ENCODE results near the gene KRT14. TPM values are rescaled to one million over a fixed set of nuclear protein-coding genes. Genes with fewer than 3 reads are reported as not detected.

KRT14 gene
- total RNA-seq, 1 experiment from 2014 or later = not detected

- H3K27ac ChIP-seq (ENCODE audit: insufficient read length, low read depth, low read length) = no peak overlapping the region
- H3K4me1 ChIP-seq (ENCODE audit: insufficient read depth, low read length) = no peaks in the 10 kb centered on the region
- no peaks in the 10 kb centered on the region for H3K27me3 ChIP-seq (ENCODE audit: insufficient read depth, low read length)
- WGBS (ENCODE audit: extremely low coverage, insufficient read length, low lambda C conversion rate) = no CpG with 5 or more reads among the region's 9 CpGs
- H2BK120ac ChIP-seq (ENCODE audit: low read depth, low read length, poor library complexity, severe bottlenecking) = no peak overlapping the region
- no peaks in the 10 kb centered on the region for H3K9me3 Mint-ChIP-seq
- no peak overlapping the region for H3K4me2 ChIP-seq (ENCODE audit: insufficient read depth, insufficient read length, low read length)
- no peak overlapping the region for H3K56ac ChIP-seq (ENCODE audit: insufficient read length, low read depth, low read length)
- H2BK15ac ChIP-seq (ENCODE audit: low read depth, low read length) = no peak overlapping the region
- H2AFZ ChIP-seq (ENCODE audit: low read length) = no peak overlapping the region
- H3K23ac ChIP-seq (ENCODE audit: insufficient read length, low read depth, low read length) = no peak overlapping the region
- no peak overlapping the region for H3K4ac ChIP-seq (ENCODE audit: low read depth, low read length)
- no peaks in the 10 kb centered on the region for H3K79me1 ChIP-seq (ENCODE audit: insufficient read depth, low read depth, low read length, poor library complexity, severe bottlenecking)
- H3K36me3 Mint-ChIP-seq (ENCODE audit: insufficient read depth in 1 of 3, low read depth in 3 of 3) = no peaks in the 10 kb centered on the region
- no peak overlapping the region for H2BK20ac ChIP-seq (ENCODE audit: low read depth, low read length, poor library complexity, severe bottlenecking)
- H2AK5ac ChIP-seq (ENCODE audit: insufficient read length, low read length) = no peak overlapping the region
- H3K9ac ChIP-seq (ENCODE audit: extremely low read depth, insufficient read length, low read length) = no peak overlapping the region
- H3K79me2 ChIP-seq (ENCODE audit: insufficient read depth, low read length) = no peaks in the 10 kb centered on the region
- no peak for TF ChIP-seq CTCF (conservative IDR thresholded peaks at IDR 0.05)
- no peak overlapping the region for H3T11ph ChIP-seq (ENCODE audit: low read length)
- no peak overlapping the region for H4K8ac ChIP-seq (replicated peaks; ENCODE audit: insufficient read length, low read depth, low read length)
- H3K27ac Mint-ChIP-seq = no peak overlapping the region
- no peak overlapping the region for H4K91ac ChIP-seq (ENCODE audit: insufficient read length, low read depth, low read length)
- no peak overlapping the region for H2BK5ac ChIP-seq (ENCODE audit: insufficient read length, low read length)
- H2BK12ac ChIP-seq (ENCODE audit: insufficient read length, low read depth, low read length) = no peak overlapping the region
- peaks cover 8 to 13% of the 10 kb centered on the region in 2 experiments for H3K4me1 Mint-ChIP-seq
- no peak overlapping the region for H3K14ac ChIP-seq (ENCODE audit: insufficient read depth, low read length)
- H3K4me3 Mint-ChIP-seq = no peak overlapping the region; a peak in 1 of 5 replicates
- peaks cover 13% of the 10 kb centered on the region for H3K27me3 Mint-ChIP-seq (ENCODE audit: low read depth)
- no peak for DNase-seq
- no peak overlapping the region for H4K5ac ChIP-seq (ENCODE audit: insufficient read length, low read depth, low read length)
- no peaks in the 10 kb centered on the region for H3K9me3 ChIP-seq (ENCODE audit: control insufficient read depth, low read depth, low read length)
- H3K23me2 ChIP-seq (ENCODE audit: insufficient read length, low read depth, low read length, poor library complexity, severe bottlenecking) = no peaks in the 10 kb centered on the region
- H4K20me1 ChIP-seq (ENCODE audit: control insufficient read depth, insufficient read depth, insufficient read length) = no peaks in the 10 kb centered on the region
- H3K18ac ChIP-seq (ENCODE audit: insufficient read length, low read depth, low read length) = no peak overlapping the region
Measured at GRCh38 chr17:41556931-41557330, 29.8 kb downstream of the KRT14 start.

Data from H9 (cell line).